Type B pancreatic cell (in vitro differentiated cells): ENCODE measurements around the gene OR5B2. TPM values are rescaled to one million over a fixed set of nuclear protein-coding genes. Genes with fewer than 3 reads are reported as not detected.

ENCODE experiments used
- DNase-seq: peaks from one replicate; pipeline ENCODE4 v3.0.0; 2021; ENCODE audit warnings: mixed read lengths; ENCODE audit not compliant: unreplicated experiment; ENCODE audit errors: extremely low spot score
- H3K27ac Mint-ChIP-seq: 2 replicates; pipeline ENCODE4 v1.8.0; 2021; ENCODE audit warnings: mild to moderate bottlenecking, mixed read lengths
- H3K27me3 Mint-ChIP-seq: 2 replicates; pipeline ENCODE4 v1.8.0; 2021; ENCODE audit warnings: mixed read lengths
- H3K36me3 Mint-ChIP-seq: 2 replicates; pipeline ENCODE4 v1.8.0; 2021; ENCODE audit warnings: mixed read lengths
- H3K4me1 Mint-ChIP-seq: one replicate; pipeline ENCODE4 v1.8.0; 2021; ENCODE audit warnings: mixed read lengths; ENCODE audit not compliant: unreplicated experiment
- H3K4me3 Mint-ChIP-seq: 2 replicates; pipeline ENCODE4 v1.8.0; 2021; ENCODE audit warnings: mild to moderate bottlenecking, mixed read lengths
- H3K9me3 Mint-ChIP-seq: 2 replicates; pipeline ENCODE4 v1.8.0; 2021; ENCODE audit warnings: mixed read lengths
- total RNA-seq: library from RNA; stranded (reverse); gene quantifications from 2 replicates; pipeline ENCODE4 v1.2.1, GENCODE V29; 2021; ENCODE audit warnings: low replicate concordance
- TF ChIP-seq, protein P1 (sequence below): fragments of 200-600 bp; sonication (generic); conservative IDR thresholded peaks from 2 replicates; pipeline ENCODE4 v1.5.0; 2021; ENCODE audit warnings: antibody characterized with exemption, mild to moderate bottlenecking

The OR5B2 gene
- total RNA-seq, 1 donor from 2014 or later: not detected

DNA sequence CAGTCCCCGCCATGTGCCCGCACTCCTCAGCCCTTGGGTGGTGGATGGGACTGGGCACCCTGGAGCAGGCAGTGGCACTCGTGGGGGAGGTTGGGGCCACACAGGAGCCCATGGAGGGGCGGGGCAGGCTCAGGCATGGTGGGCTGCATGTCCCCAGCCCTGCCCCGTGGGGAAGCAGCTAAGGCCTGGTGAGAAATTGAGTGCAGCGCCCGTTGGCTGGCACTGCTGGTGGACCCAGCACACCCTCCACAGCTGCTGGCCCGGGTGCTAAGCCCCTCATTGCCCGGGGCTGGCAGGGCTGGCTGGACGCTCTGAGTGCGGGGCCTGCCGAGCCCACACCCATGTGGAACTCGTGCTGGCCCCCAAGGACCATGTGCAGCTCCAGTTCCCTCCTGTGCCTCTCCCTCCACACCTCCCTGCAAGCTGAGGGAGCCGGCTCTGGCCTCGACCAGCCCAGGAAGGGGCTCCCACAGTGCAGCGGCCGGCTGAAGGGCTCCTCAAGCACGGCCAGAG is 37.3 kb downstream of the OR5B2 start:
- H3K27ac Mint-ChIP-seq: no peak overlapping the region
- TF ChIP-seq, protein P1, sequence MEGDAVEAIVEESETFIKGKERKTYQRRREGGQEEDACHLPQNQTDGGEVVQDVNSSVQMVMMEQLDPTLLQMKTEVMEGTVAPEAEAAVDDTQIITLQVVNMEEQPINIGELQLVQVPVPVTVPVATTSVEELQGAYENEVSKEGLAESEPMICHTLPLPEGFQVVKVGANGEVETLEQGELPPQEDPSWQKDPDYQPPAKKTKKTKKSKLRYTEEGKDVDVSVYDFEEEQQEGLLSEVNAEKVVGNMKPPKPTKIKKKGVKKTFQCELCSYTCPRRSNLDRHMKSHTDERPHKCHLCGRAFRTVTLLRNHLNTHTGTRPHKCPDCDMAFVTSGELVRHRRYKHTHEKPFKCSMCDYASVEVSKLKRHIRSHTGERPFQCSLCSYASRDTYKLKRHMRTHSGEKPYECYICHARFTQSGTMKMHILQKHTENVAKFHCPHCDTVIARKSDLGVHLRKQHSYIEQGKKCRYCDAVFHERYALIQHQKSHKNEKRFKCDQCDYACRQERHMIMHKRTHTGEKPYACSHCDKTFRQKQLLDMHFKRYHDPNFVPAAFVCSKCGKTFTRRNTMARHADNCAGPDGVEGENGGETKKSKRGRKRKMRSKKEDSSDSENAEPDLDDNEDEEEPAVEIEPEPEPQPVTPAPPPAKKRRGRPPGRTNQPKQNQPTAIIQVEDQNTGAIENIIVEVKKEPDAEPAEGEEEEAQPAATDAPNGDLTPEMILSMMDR: no peak
- no peaks in the 10 kb centered on the region for H3K4me1 Mint-ChIP-seq
- H3K9me3 Mint-ChIP-seq: no peaks in the 10 kb centered on the region
- H3K4me3 Mint-ChIP-seq: no peak overlapping the region
- H3K27me3 Mint-ChIP-seq: no peaks in the 10 kb centered on the region
- H3K36me3 Mint-ChIP-seq: no peaks in the 10 kb centered on the region
- DNase-seq: no peak

Other genes with a start within 250 kb of the OR5B2 start
- not detected in 2 replicates for gene OR9Q2, start 239.1 kb downstream of the OR5B2 start, total RNA-seq
- not detected in 2 replicates for gene OR1S2, start 224.0 kb downstream of the OR5B2 start, total RNA-seq
- not detected in 2 replicates for gene OR1S1, start 215.4 kb downstream of the OR5B2 start, total RNA-seq
- gene OR10Q1, start 199.2 kb downstream of the OR5B2 start, total RNA-seq: not detected in 2 replicates
- gene OR10W1, start 159.9 kb downstream of the OR5B2 start, total RNA-seq: not detected in 2 replicates
- not detected in 2 replicates for gene OR5B17, start 69.1 kb downstream of the OR5B2 start, total RNA-seq
- not detected in 2 replicates for gene OR5B3, start 21.2 kb downstream of the OR5B2 start, total RNA-seq
- gene OR5B12, start 14.1 kb upstream of the OR5B2 start, total RNA-seq: not detected in 2 replicates
- gene OR5B21, start 80.0 kb upstream of the OR5B2 start, total RNA-seq: not detected in 2 replicates
- 4.5 and 4.7 TPM in 2 replicates for gene LPXN, start 147.7 kb upstream of the OR5B2 start, total RNA-seq
- gene ZFP91, start 150.9 kb upstream of the OR5B2 start, total RNA-seq: 39.6 and 43.6 TPM in 2 replicates
- gene CNTF, start 194.5 kb upstream of the OR5B2 start, total RNA-seq: 1.6 and 2.0 TPM in 2 replicates